ENCODE data around the gene ANXA5. TPM values are rescaled to one million over a fixed set of nuclear protein-coding genes. Genes with fewer than 3 reads are reported as not detected.

ANXA5 gene
- total and polyA plus RNA-seq, 9 of the 15 experiments (the other 6 are each of a cell fraction or from before 2014, with no cell fraction given), result 49.9 to 131 (median 84.5) TPM

GRCh38 chr4:121642876-121643585 is 53.7 kb downstream of the ANXA5 start:
- no peak overlapping the region for H2AFZ ChIP-seq (ENCODE audit: low read depth, low read length)
- no peak for FAIRE-seq
- TF ChIP-seq SPI1 (IDR thresholded peaks at IDR 0.05; ENCODE audit: borderline replicate concordance, low read depth, low read length) (no peak), NR0B1 (IDR thresholded peaks at IDR 0.05; ENCODE audit: partially characterized antibody) (no peak), FUS (optimal IDR thresholded peaks at IDR 0.05; ENCODE audit: low read depth, low read length) (no peak), CHD4 (IDR thresholded peaks at IDR 0.05; ENCODE audit: insufficient read depth, insufficient replicate concordance, low read depth, low read length, poor library complexity, severe bottlenecking) (no peak), TAF7 (tag; IDR thresholded peaks at IDR 0.05) (no peak), NONO (IDR thresholded peaks at IDR 0.05; ENCODE audit: low read depth in 2 of 2, low read length in 1 of 2) (no peak)
- TF ChIP-seq, protein P1, sequence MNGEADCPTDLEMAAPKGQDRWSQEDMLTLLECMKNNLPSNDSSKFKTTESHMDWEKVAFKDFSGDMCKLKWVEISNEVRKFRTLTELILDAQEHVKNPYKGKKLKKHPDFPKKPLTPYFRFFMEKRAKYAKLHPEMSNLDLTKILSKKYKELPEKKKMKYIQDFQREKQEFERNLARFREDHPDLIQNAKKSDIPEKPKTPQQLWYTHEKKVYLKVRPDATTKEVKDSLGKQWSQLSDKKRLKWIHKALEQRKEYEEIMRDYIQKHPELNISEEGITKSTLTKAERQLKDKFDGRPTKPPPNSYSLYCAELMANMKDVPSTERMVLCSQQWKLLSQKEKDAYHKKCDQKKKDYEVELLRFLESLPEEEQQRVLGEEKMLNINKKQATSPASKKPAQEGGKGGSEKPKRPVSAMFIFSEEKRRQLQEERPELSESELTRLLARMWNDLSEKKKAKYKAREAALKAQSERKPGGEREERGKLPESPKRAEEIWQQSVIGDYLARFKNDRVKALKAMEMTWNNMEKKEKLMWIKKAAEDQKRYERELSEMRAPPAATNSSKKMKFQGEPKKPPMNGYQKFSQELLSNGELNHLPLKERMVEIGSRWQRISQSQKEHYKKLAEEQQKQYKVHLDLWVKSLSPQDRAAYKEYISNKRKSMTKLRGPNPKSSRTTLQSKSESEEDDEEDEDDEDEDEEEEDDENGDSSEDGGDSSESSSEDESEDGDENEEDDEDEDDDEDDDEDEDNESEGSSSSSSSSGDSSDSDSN (IDR thresholded peaks at IDR 0.05; ENCODE audit: borderline replicate concordance in 1 of 2, low read depth in 2 of 2, low read length in 2 of 2), result no peak
- TF ChIP-seq, protein P2, sequence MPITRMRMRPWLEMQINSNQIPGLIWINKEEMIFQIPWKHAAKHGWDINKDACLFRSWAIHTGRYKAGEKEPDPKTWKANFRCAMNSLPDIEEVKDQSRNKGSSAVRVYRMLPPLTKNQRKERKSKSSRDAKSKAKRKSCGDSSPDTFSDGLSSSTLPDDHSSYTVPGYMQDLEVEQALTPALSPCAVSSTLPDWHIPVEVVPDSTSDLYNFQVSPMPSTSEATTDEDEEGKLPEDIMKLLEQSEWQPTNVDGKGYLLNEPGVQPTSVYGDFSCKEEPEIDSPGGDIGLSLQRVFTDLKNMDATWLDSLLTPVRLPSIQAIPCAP (CRISPR knock-in tag; IDR thresholded peaks at IDR 0.05; ENCODE audit: borderline replicate concordance), result no peak
- intact Hi-C loops (cut with micrococcal nuclease), result loop anchor here (5.0 kb wide), 1 partner anchor 166 kb away; no protein-coding TSS in a partner anchor
- H3K27ac ChIP-seq (ENCODE audit: extremely low read depth, low read depth, low read length), result no peak overlapping the region
- H3K9ac ChIP-seq (ENCODE audit: insufficient read depth in 1 of 2, low read depth in 2 of 2, low read length in 2 of 2), result no peak overlapping the region
- DNase-seq (ENCODE audit: extremely low read depth in 1 of 4, low spot score in 3 of 4), result no peak
- no peak overlapping the region for H3K4me3 ChIP-seq
- no peaks in the 10 kb centered on the region; a peak in 1 of 5 replicates for H3K27me3 ChIP-seq (ENCODE audit: control insufficient read depth in 2 of 2, insufficient read depth in 2 of 2, low read length in 2 of 2)
- 0% methylated on average over 8 of the region's 8 CpGs for WGBS (ENCODE audit: insufficient coverage, low coverage, missing lambda C conversion rate)
- no peaks in the 10 kb centered on the region for H3K9me3 ChIP-seq (replicated peaks; ENCODE audit: control insufficient read depth, insufficient read depth, low read depth, low read length)
- no peaks in the 10 kb centered on the region for H3K79me2 ChIP-seq (ENCODE audit: control insufficient read depth, insufficient read depth, low read length)
- ChIA-PET POLR2A (no interaction called here), CTCF (ENCODE audit: low intra/inter-chr PET ratio) (no interaction called here)
- in situ Hi-C loops (cut with MboI), result no loop called here
- H3K4me1 ChIP-seq (replicated peaks in 1 of 2; ENCODE audit: control insufficient read depth in 2 of 2, insufficient read depth in 2 of 2, low read length in 2 of 2), result no peaks in the 10 kb centered on the region
- H3K4me2 ChIP-seq (ENCODE audit: insufficient read depth, low read length), result no peak overlapping the region
- ATAC-seq, result no peak
- H4K20me1 ChIP-seq (replicated peaks; ENCODE audit: control insufficient read depth, insufficient read depth, low read length), result no peaks in the 10 kb centered on the region
- H3K36me3 ChIP-seq (ENCODE audit: control insufficient read depth, insufficient read depth, low read length), result no peaks in the 10 kb centered on the region
- no TSS peak for BruUV-seq (replicated peaks)
- no peaks in the 10 kb centered on the region for H3K9me1 ChIP-seq (ENCODE audit: control insufficient read depth, insufficient read depth, low read length)
